ENCODE measurements around the gene CYYR1.

The CYYR1 gene

DNA sequence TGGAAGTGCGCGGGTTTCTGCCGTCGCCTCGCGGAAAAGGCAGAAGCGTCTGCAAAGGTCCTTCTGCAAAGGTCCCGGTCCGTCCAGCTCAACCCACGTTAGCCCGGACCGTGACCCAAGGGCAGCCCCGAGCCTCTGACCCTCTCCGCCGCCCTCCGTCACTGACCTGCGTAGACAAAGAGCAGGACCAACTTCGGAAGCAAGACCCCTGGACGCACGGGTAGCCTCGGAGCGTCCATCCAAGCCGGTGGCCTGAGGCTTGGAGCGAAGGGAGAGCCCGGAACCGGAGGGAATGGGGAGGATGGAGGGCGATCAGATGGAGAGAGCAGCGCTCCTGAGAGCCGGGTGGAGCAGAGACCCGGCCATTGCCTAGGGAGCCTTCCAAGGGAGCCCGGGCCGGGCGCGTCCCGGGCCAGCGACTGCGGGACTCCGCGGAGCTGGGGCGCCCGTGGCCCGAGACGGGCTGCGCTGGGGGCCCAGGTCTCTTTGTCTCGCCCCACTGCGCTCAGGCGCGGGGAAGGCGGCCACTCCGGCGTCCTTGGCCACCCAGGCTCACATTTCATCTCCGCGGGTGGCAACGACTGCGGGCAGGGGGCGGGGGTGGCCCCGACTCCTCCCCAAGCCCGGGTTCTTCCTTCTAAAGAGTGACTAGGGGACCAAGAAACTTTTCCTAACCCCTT is at the start of gene CYYR1:
CYYR1 (minus strand) TSS at position 585 of the 680 bp plus-strand sequence; CDS start at position 239, 346 bp downstream.
- no peak for DNase-seq

DNA sequence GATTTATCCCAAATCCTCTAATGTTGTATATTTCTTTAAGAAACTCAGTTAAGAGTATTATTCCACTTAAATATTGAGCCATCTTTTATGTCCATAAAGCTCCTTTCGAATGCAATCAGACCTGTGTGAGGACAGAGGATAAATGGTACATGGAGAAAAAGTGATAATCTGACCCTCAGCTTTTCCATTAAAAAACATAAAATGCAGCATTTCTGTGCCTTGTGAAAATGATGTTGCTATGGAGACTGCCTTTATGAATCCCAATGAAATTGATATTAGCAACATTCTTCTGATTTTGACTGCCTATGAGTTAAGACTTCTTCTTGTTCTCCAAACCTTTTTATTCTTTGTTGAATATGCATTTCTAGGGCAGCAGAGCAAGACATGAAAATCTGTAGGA is 44.1 kb upstream of the CYYR1 start:
- no peak for DNase-seq

DNA sequence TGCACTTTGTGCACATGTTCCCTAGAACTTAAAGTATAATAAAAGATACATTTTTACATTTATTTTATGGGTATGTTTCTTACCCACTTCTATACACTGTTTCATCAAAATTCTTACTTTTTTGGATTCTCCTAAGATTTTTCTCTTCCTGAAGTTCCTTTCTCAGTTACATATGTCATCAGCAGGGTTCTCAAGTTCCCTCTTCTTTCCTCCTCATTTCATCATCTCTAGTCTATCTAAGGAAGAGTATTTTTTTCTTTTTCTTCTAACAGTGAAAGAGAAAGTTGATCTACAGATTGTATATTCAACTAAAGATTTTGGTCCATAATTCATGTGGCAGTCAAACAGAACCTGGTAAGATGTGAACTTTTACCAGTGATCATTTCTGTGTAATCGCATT is 41.2 kb upstream of the CYYR1 start:
- DNase-seq: no peak

DNA sequence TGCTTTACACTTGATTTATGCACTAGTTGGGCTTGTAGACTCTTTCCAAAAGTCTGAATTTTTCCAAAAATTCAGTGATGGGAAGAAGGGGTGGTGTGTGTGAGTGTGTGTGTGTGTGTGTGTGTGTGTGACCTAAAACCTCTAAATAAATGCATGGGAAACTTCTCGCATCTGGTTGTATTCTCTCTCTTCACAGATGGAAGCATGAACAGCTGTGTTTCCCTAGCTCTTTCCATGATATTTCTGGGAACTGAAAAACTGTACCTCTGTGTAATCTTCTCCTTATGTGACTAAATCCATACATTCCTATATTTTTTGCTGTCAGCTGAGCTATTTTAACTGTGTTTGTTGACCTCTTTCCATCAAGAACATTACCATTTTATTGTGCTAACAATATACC is 26.2 kb upstream of the CYYR1 start:
- DNase-seq: no peak

DNA sequence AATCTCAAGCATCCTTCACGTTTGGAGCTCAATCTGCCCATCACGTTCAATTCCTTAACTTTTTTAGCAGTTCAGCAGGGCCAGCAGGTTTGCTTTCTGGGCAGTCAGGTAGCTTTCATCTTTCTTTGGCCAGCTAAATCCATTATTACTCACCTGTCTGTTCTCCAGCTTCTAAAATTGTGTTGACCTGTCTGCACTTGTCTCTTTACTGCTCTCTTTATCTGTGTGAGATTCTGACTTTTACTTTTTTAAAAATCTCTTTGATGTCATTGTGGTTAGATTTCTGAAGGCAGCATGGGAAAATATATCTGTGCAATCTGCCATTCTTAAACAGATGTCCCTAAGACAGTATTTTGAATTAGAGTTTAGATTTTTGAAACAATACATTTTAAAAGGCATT is 24.9 kb upstream of the CYYR1 start:
- DNase-seq: no peak

DNA sequence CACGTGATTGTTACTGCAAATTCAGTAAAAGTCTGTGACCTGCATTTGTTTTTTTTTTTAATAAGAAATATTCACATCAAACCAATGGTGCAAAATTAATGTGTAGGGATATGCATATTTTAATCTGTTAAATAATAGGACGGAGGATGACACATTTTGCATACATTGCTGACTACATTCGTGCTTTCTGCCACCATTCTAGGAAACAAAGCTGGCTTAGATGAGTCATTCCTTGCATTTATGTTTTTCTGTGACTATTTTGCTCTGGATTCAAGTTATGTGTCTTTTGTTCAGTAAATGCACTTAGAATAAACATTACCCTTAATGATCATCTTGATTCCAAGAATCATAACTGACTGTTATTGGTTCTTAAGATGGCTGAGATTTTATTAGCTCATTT is 23.9 kb upstream of the CYYR1 start:
- no peak for DNase-seq

DNA sequence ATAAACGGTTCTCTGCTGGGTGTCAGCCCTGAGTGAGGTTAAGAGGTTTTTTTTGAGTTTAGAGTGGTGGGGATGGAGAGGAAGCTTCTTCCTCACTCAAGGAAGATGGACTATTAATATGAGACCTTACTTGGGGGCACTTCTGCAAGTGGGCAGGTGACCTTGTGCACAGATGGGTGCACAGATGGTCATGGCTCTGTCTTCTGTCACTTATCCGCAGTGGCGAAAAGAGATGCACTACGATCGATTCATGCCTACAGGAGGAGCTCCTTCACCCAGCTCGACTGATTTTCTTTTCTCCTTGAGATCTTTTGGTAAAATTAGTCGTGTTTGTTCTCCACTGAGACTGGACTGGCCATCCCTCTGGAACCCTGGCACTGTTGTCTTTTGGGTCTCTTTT is 22.9 kb upstream of the CYYR1 start:
- no peak for DNase-seq

DNA sequence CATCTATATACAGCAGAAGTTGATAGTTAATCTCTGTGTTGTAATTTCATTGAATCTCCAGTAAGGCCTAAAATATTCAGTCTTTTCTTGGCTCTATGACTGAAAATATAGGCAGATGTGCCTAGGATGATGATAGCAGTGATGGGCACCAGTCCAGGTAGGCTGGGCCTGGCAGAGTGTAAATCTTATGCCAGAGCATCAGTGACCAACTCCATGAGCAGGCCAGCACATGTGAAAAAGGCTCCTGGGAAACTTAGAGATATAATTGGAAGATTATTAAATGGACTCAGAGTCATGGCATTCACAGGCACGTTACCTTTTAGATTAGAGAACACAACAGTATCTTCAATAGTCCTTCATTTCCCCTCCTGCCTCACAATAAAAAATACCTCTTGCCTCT is 20.7 kb upstream of the CYYR1 start:
- DNase-seq: no peak

DNA sequence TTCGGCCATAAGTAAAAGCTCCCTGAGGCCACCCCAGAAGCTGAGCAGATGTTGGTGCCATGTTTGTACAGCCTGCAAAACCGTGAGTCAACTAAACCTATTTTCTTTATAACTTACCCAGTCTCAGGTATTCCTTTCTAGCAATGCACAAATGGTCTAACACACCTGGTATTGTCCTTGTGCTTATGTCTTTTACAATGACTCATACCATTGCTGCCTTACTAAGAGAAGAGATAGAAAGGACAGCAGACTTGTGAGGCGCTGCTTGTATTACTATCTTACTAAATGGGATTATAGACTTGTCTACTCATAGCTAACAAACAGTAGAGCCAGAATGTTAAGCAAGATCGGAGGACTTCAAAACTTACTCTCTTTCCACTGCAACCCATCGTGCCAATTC is 18.5 kb upstream of the CYYR1 start:
- no peak for DNase-seq

DNA sequence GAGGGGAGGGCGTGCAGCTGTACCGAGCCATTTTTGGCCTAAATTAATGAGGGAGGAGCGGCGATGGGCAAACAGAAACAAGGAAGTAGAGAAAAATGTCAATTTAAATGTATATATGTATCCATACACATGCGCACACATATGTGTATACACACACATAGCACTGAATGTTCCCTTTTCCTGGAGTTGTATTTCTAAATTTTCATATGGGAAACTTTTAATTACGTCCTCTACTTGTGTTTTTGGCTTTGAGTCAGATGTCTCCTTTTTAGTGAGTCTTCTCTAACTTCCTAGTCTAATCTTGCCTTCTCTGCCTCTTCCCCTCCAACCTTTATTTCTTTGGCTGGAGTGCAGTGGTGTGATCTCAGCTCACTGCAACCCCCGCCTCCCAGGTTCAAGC is 15.4 kb upstream of the CYYR1 start:
- no peak for DNase-seq

DNA sequence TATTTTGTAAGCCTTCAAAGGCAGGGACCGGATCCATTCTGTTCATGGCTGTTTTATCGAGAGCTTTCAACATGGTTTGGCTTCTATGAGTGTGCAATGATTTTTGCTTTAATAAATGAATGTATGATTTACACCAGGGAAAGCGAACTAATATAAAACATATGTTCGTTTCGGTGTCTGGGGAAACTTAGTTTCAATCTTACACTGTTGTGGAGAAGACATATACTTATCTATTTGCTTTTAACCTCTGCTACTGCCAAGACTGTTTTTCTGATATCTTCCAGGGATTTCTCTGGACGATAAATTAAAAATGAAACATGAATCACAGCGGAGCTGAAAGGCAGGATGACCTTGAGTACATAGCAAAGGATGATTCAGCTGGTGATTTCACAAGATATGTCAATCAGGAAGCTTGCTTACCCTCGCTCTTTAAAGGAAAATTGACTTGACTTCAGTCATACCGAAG is 14.7 kb upstream of the CYYR1 start:
- peak; percentile 62 for DNase-seq

DNA sequence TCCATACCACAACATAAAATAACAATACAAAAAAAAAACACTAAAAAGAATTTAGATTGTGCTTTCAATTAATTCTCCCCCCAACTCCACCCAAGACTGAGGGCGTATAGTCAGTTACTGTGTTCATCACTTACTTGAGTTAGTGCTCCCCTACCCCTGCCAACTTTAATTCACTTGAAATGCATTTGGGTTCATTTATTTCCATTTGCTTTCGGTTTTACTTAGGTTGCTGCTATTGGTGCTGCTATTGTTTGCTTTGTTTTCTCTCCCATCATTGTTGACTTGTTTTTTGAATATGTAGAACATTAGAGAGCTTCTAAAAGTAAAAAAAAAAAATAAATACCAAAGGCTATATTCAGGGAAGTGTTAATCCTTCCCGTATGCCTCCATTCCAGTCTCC is 10.7 kb upstream of the CYYR1 start:
- DNase-seq: no peak

DNA sequence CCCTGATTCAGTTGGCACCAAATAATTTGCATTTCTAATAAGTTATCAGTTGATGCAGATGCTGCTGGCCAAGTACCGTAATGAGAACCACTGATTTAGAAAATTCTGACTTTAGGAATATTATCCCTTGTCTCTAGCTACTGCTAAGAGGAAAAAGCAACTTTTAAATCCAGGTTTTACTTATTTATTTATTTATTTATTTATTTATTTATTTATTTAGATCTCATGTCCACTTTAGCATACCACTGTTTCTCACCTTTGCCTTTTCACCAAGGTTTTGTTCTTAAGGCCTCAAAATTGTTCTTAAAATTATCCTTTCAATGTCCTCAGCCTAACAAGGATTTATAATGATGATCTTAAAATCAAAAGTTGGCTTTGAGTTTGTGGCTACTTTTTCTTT is 8.7 kb upstream of the CYYR1 start:
- no peak for DNase-seq

DNA sequence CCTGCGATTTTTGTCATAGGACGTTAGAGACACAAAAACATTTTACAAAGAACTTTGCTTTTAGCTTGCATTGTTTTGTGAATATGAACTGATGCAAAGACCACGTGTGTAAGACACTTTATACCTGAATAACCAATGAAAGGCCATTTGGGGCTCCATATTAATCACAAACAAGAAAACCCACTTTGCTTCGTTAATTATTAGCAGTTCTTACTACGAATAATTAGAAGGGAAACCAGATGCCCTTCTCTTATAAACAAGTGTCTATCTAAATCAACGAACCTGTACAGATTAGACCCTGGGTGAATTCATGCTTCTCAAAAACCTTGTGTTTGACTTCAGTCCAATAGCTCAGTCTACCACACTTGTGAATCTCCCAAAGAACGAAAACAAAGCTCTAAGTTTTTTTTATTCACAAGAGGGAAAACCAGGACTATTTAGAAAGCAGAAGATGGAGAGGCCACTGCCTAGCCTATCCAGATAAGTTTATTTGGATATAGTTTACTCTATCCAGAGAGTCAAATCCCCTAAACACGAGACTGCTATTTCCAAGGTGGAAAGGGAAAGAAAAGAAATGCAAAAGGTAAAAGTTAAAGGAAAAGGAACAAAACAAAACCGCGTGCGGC is 897 bp downstream of the CYYR1 start:
- no peak for DNase-seq

DNA sequence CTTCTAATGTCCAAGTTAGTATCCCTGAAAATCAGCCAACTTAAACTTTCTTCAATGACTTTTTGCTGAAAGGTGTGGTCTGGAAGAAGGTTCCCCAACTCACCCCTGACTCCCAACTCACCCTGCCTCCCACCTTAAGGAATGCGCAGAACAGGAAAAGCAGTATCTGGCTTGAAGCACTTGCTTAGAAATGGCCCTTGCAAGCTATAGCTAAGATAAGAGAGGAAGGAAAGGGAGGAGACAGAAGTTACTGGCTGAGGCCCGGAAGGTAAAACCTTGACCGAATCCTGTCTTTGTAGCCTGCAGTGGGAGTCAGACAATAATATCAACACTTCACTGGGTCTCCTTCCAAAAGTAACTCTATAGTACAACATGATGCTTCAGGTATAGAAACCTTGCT is 2.9 kb downstream of the CYYR1 start:
- DNase-seq: no peak

DNA sequence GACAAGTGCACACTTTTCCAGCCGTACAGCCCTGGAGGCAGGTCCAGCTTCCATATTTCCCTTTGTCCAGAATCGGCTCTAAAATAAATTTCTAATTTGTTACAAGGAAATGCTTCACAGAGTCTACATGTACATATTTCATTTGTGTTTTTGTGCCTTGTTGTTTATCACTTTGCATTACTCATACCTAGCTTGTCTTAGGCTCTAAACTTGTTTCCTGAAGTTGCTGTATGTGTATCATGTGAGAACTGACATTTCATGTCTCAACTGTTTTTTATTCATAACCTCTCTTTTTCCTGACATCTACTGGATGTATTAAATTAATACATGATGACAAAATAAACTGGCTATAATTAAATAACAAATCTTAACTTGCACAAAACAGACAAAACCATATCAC is 7.5 kb downstream of the CYYR1 start:
- DNase-seq: no peak

DNA sequence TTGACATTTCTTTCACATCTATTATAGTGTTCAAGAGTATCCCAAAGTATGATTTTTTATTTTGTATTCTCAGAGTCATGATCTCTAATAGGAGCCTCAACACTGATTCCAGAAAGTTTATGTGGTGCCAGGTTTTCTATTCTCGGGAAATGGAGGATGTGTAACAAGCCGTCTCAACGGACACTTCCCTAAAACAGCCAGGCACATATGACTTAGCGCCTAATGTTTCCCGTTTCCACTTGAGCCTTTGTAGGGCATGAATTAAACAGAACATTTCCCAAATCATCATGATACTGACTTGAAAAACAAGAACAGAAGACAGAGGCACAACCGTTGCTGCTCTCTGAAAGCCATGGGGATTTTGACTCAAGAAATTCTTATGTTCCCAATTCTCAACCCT is 8.0 kb downstream of the CYYR1 start:
- no peak for DNase-seq

DNA sequence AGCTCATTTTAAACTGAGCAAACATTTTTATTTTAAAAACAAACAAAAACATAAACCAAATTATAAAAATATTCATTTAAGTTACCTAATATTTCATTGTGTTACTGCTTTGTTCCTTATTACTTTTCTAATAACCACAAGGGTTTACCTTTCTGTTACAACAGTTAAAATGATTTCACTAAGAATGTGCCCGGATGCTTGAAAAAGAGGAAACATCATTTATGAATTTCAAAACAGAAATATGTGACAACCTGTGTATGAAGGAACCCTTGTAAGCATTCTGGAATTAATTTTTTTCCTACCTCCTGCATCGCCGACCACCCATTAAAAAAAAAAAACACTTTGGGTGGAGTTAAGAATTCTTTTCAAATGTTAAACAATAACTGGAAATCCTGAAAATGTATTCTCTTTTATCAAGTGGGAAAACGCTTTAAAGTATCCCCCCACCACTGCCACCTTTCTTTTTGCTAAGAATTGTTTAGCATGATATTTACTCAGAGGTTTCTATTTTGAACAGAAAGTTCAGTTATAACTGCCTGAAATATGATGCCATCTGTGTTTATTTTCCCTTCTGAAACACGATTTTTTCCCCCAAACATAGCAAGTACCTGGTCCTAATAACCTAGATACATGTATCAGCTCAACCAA is 9.1 kb downstream of the CYYR1 start:
- DNase-seq: no peak

DNA sequence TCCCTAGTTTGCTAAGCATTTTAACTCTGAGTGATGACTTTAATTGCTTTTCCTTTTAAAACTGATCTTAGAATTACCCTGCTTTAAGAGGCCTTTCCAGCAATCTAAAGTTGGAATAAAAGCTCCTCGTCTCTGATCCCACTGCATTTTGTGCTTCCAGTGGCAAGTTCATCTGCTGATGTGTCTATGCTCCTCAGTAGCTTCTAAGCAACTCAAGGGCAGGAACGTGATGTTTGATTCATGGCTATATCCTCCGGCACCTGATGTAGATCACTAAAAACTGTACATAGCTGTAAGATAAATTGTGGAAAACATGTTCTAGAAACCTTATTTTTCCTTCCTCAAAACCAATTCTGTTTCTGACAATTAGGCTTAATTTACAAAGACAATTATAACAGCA is 12.5 kb downstream of the CYYR1 start:
- DNase-seq: no peak

DNA sequence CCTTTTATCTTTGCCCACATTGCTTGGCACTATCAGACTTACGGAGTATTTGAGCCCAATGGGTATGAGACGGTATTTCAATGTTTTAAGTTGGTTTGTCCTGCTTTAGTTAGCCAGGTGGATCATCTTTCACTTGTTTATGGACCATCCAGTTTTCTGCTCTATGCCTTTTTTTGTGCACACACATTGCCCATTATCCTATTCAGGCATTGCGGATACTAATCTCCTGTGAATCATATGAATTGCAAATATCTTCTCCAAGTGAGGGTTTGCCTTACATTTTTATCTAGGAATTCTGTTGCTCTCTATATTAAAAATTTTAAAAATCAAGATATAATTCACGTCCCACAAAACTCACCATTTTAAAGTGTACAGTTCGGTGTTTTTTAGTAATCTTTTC is 14.0 kb downstream of the CYYR1 start:
- no peak for DNase-seq

DNA sequence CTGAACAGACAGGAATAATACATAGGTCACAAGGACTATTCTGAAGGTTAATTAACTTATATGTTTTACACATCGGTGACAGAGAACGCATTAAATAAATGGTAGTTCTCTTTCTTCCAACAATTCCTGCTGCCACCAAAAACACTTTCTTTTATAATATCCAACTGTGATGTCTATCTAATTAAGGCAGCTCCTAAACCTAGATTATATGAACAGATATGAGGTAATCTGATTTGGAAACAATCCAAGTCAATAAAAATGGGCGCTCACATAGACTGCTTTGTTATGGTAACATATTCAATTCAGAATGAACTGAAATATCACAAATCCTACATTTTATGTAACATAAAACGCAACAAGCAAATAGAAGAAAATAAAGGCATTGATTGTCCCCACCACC is 16.0 kb downstream of the CYYR1 start:
- DNase-seq: no peak

DNA sequence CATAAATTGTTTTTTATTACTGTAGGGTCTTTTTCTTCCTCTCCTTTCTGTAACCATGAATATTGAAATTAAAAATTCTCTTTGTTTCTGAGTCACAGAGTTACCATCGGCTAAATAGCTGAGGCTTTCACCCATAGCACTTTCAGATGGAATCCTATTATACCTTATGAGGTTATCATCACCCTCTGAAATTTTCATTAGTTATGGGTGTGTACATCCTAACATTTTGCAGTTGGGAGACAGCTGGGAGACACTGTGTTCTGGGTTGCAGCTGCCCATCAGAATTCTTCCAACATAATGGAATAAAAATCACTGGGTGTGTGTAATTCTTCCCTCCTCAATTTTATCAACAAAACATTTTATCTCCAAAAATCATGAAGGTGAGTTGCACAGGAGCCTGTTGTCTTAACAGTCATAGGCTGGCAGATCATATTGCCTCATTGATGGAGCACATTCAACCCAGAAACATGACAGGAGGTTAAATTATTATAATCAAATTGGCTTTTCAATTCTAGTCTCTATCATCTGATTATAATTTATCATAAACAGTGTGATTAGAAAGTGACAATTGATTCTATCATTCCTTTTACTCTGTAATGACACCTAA is 17.4 kb downstream of the CYYR1 start:
- no peak for DNase-seq

DNA sequence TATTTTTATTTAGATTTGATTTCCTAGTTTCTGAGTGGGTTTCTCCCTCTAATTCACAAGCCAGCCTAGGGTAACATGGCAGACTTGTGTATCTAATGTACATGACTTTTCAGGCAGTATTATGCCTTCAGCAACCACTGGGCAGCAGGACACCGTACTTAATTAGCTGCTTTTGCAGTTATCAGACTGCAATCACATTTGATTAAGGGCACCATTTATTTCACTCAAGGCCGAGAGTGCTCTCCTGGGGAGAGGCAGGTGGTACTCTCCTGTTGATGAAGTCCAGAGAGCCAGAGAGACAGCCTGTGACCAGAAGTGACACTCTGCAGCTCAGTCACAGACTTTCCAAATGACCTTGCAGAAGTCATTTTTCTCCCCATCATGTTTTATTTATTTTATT is 18.7 kb downstream of the CYYR1 start:
- DNase-seq: no peak

DNA sequence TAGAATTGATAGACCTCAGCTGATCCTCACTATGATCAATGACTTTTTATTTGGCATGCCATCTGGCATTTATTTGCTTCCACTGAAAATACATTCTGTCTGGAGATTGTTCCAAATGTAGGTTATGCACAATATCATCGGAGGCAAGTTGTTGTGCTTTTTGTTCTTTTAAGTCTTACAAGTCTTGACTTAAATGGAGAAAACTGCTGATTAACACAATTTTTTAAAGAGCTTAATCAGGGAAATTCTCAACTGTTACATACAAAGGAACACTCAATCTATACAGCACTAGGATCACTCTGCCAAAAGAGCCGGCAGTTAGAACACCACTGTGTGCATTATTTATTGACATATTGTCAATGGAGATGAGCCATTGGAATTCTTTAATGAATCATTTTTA is 19.2 kb downstream of the CYYR1 start:
- no peak for DNase-seq

Measured in amniotic stem cell (primary cell).